Mucosa of rectum (tissue), 2 donors: ENCODE measurements around the gene RCSD1.
A peak's percentile ranks its signal among the peaks of the same experiment; 100 is the strongest.
"Not testable (repeated sequence)": the region's sequence is repeated elsewhere in the genome, so short reads cannot be mapped to it uniquely, and the experiment has no call there.

Source experiments
- H3K27ac ChIP-seq, 2 donors: one replicate each; pipeline ENCODE4 v1.7.0; 2013; ENCODE audit warnings: inconsistent platforms in 2 of 2, low read depth in 2 of 2, low read length in 2 of 2
- H3K27me3 ChIP-seq, 2 donors: one replicate each; pipeline ENCODE4 v1.7.0; 2013; ENCODE audit warnings: low read length in 2 of 2; ENCODE audit not compliant: control insufficient read depth in 2 of 2, insufficient read depth in 2 of 2
- H3K36me3 ChIP-seq, 2 donors: one replicate each; pipeline ENCODE4 v1.7.0; 2013; ENCODE audit warnings: low read length in 2 of 2; ENCODE audit not compliant: control insufficient read depth in 2 of 2, insufficient read depth in 2 of 2
- H3K4me1 ChIP-seq, 2 donors: one replicate each; pipeline ENCODE4 v1.7.0; 2013; ENCODE audit warnings: low read length in 2 of 2, mild to moderate bottlenecking in 1 of 2; ENCODE audit not compliant: control insufficient read depth in 2 of 2, insufficient read depth in 2 of 2
- H3K4me3 ChIP-seq, 2 donors: one replicate each; pipeline ENCODE4 v1.7.0; 2013; ENCODE audit warnings: low read length in 2 of 2
- H3K9ac ChIP-seq, 2 donors: one replicate each; pipeline ENCODE4 v1.7.0; 2013; ENCODE audit warnings: low read length in 2 of 2, low read depth in 1 of 2, mild to moderate bottlenecking in 1 of 2
- H3K9me3 ChIP-seq, 2 donors: one replicate each; pipeline ENCODE4 v1.7.0; 2013; ENCODE audit warnings: low read length in 2 of 2; ENCODE audit not compliant: control insufficient read depth in 2 of 2
- donor health status: healthy.
- donor health status: Normal muscosa, but diverticular disease.

RCSD1 gene

GRCh38 chr1:167599957-167600581, 30.0 kb upstream of the RCSD1 start:
- no peaks in the 10 kb centered on the region for H3K9me3 ChIP-seq
- H3K4me3 ChIP-seq: peak overlapping the region; percentile 0 to 2
- peak overlapping the region in 1 of 2 donors; percentile 17 for H3K9ac ChIP-seq
- peaks cover 8 to 23% of the 10 kb centered on the region in 2 donors for H3K4me1 ChIP-seq
- no peaks in the 10 kb centered on the region for H3K27me3 ChIP-seq
- H3K36me3 ChIP-seq: no peaks in the 10 kb centered on the region
- H3K27ac ChIP-seq: no peak overlapping the region

- Histone ChIP-seq H3K4me3 (no peak overlapping the region), H3K9me3 (no peaks in the 10 kb centered on the region), H3K27ac (peak overlapping the region in 1 of 2 donors; percentile 45), H3K9ac (peak overlapping the region in 1 of 2 donors; percentile 21), H3K27me3 (no peaks in the 10 kb centered on the region), H3K4me1 (peaks cover 8 to 23% of the 10 kb centered on the region in 2 donors), H3K36me3 (no peaks in the 10 kb centered on the region)
Measured at GRCh38 chr1:167601442-167602383, 28.3 kb upstream of the RCSD1 start.

- Histone ChIP-seq H3K9ac (no peak overlapping the region), H3K27ac (no peak overlapping the region), H3K9me3 (peaks cover 2 to 6% of the 10 kb centered on the region in 2 donors), H3K4me3 (no peak overlapping the region), H3K4me1 (peaks cover 8 to 23% of the 10 kb centered on the region in 2 donors), H3K36me3 (no peaks in the 10 kb centered on the region), H3K27me3 (no peaks in the 10 kb centered on the region)
Measured at GRCh38 chr1:167602840-167603239, 27.2 kb upstream of the RCSD1 start.

- no peaks in the 10 kb centered on the region for H3K36me3 ChIP-seq
- H3K27ac ChIP-seq: no peak overlapping the region
- peaks cover 2 to 8% of the 10 kb centered on the region in 2 donors for H3K9me3 ChIP-seq
- H3K4me1 ChIP-seq: peaks cover 3 to 15% of the 10 kb centered on the region in 2 donors
- H3K27me3 ChIP-seq: no peaks in the 10 kb centered on the region
- no peak overlapping the region for H3K9ac ChIP-seq
- H3K4me3 ChIP-seq: no peak overlapping the region
Measured at GRCh38 chr1:167605576-167605975, 24.5 kb upstream of the RCSD1 start.

- no peaks in the 10 kb centered on the region for H3K36me3 ChIP-seq
- H3K27me3 ChIP-seq: no peaks in the 10 kb centered on the region
- no peak overlapping the region for H3K9ac ChIP-seq
- H3K9me3 ChIP-seq: peaks cover 2 to 8% of the 10 kb centered on the region in 2 donors
- no peak overlapping the region for H3K27ac ChIP-seq
- H3K4me1 ChIP-seq: no peaks in the 10 kb centered on the region
- no peak overlapping the region for H3K4me3 ChIP-seq
Measured at GRCh38 chr1:167611983-167612382, 18.0 kb upstream of the RCSD1 start.

GRCh38 chr1:167612587-167613385, 17.2 kb upstream of the RCSD1 start:
- no peaks in the 10 kb centered on the region for H3K4me1 ChIP-seq
- no peak overlapping the region for H3K9ac ChIP-seq
- H3K36me3 ChIP-seq: no peaks in the 10 kb centered on the region
- H3K27me3 ChIP-seq: no peaks in the 10 kb centered on the region
- H3K4me3 ChIP-seq: no peak overlapping the region
- peaks cover 0 to 3% of the 10 kb centered on the region in 2 donors for H3K9me3 ChIP-seq
- no peak overlapping the region for H3K27ac ChIP-seq

GRCh38 chr1:167613984-167614383, 16.0 kb upstream of the RCSD1 start:
- H3K4me1 ChIP-seq: not testable (repeated sequence)

GRCh38 chr1:167614851-167615250, 15.2 kb upstream of the RCSD1 start:
- Histone ChIP-seq H3K27ac (no peak overlapping the region), H3K9me3 (no peaks in the 10 kb centered on the region), H3K9ac (no peak overlapping the region), H3K36me3 (no peaks in the 10 kb centered on the region), H3K27me3 (no peaks in the 10 kb centered on the region), H3K4me1 (peaks cover 0 to 3% of the 10 kb centered on the region in 2 donors), H3K4me3 (no peak overlapping the region)

More at GRCh38 chr1:167613984-167614383, 16.0 kb upstream of the RCSD1 start:
- not testable (repeated sequence) for H3K27ac ChIP-seq, H3K27me3 ChIP-seq, H3K9me3 ChIP-seq, H3K36me3 ChIP-seq, H3K9ac ChIP-seq, H3K4me3 ChIP-seq

GRCh38 chr1:167616521-167616920, 13.5 kb upstream of the RCSD1 start:
- H3K27ac ChIP-seq: peak overlapping the region; percentile 53 to 70
- H3K9me3 ChIP-seq: no peaks in the 10 kb centered on the region
- H3K36me3 ChIP-seq: no peaks in the 10 kb centered on the region
- H3K4me3 ChIP-seq: no peak overlapping the region
- H3K9ac ChIP-seq: no peak overlapping the region
- H3K27me3 ChIP-seq: no peaks in the 10 kb centered on the region
- peaks cover 2 to 3% of the 10 kb centered on the region in 2 donors for H3K4me1 ChIP-seq
